H1 (cell line): ENCODE results near the gene SLC35E1. TPM values are rescaled to one million over a fixed set of nuclear protein-coding genes. Genes with fewer than 3 reads are reported as not detected.

Experiments
- CTCF ChIA-PET: fragments of 300-600 bp; sonication (Branson Sonifier 250); formaldehyde crosslinking; loops from one replicate; lab custom pipeline; 2021; ENCODE audit not compliant: partially characterized antibody; lab: Charles Lee
- POLR2A ChIA-PET: fragments of 300-600 bp; sonication (Branson Sonifier 250); formaldehyde crosslinking; loops from one replicate; lab custom pipeline; 2021; ENCODE audit warnings: inconsistent platforms; ENCODE audit not compliant: partially characterized antibody; lab: Charles Lee
- DNase-seq, 2 experiments: peaks; one replicate each; pipeline versions ENCODE4 v3.0.0 to v3.0.0-alpha.2; 2010 to 2022; ENCODE audit warnings: low spot score in 2 of 2, low read depth in 1 of 2, mixed read lengths in 1 of 2
- FAIRE-seq: peaks from 2 replicates; lab custom pipeline; 2011; peaks lifted over from hg19 to GRCh38; lab: Jason Lieb, UNC
- H2AFZ ChIP-seq: 2 replicates; pipeline ENCODE4 v1.8.1; 2012; ENCODE audit warnings: low read length, inconsistent platforms
- H2AK5ac ChIP-seq: 2 replicates; pipeline ENCODE4 v1.6.1; 2013; ENCODE audit warnings: low read depth, low read length
- H2BK120ac ChIP-seq: replicated peaks from 2 replicates; pipeline ENCODE3; 2013; ENCODE audit warnings: low read depth, low read length, inconsistent platforms
- H2BK12ac ChIP-seq: 2 replicates; pipeline ENCODE4 v1.6.1; 2013; ENCODE audit warnings: low read depth, low read length
- H2BK15ac ChIP-seq: 2 replicates; pipeline ENCODE4 v1.6.1; 2013; ENCODE audit warnings: low read length
- H2BK20ac ChIP-seq: 2 replicates; pipeline ENCODE4 v1.6.1; 2013; ENCODE audit warnings: low read length
- H2BK5ac ChIP-seq: 2 replicates; pipeline ENCODE4 v1.6.1; 2013; ENCODE audit warnings: low read depth, low read length
- H3K14ac ChIP-seq: 2 replicates; pipeline ENCODE4 v1.6.1; 2013; ENCODE audit warnings: inconsistent platforms; ENCODE audit not compliant: insufficient read length
- H3K18ac ChIP-seq: 2 replicates; pipeline ENCODE4 v1.6.1; 2013; ENCODE audit warnings: low read length; ENCODE audit errors: extremely low read depth
- H3K23ac ChIP-seq: 2 replicates; pipeline ENCODE4 v1.6.1; 2013; ENCODE audit warnings: inconsistent platforms; ENCODE audit not compliant: insufficient read length
- H3K23me2 ChIP-seq: 2 replicates; pipeline ENCODE4 v1.6.1; 2013; ENCODE audit warnings: low read depth, low read length
- H3K27ac ChIP-seq: 2 replicates; pipeline ENCODE4 v1.6.1; 2011; ENCODE audit warnings: low read depth, low read length, inconsistent platforms
- H3K27me3 ChIP-seq, 4 experiments: replicated peaks in 1 of 4; 1 replicate in 1 of 4; 2 replicates in 3 of 4; pipeline versions ENCODE4 v1.6.1 to v1.8.1; 2011 to 2013; ENCODE audit warnings: low read length in 3 of 4, mild to moderate bottlenecking in 3 of 4, inconsistent platforms in 2 of 4, mixed read lengths in 2 of 4, moderate library complexity in 1 of 4; ENCODE audit not compliant: control insufficient read depth in 3 of 4, insufficient read depth in 3 of 4; ENCODE audit errors: extremely low read depth in 1 of 4
- H3K36me3 ChIP-seq, 4 experiments: 2 replicates each; pipeline versions ENCODE4 v1.6.1 to v1.8.1; 2011 to 2013; ENCODE audit warnings: mild to moderate bottlenecking in 4 of 4, low read length in 3 of 4, moderate library complexity in 2 of 4, control low read depth in 1 of 4, inconsistent platforms in 1 of 4; ENCODE audit not compliant: insufficient read depth in 4 of 4, control insufficient read depth in 2 of 4
- H3K4ac ChIP-seq: replicated peaks from 2 replicates; pipeline ENCODE3; 2013; ENCODE audit warnings: low read length, low read depth, mixed read lengths, inconsistent platforms; ENCODE audit not compliant: insufficient read length
- H3K4me1 ChIP-seq, 4 experiments: replicated peaks in 1 of 4; 1 replicate in 1 of 4; 2 replicates in 3 of 4; pipeline versions ENCODE4 v1.6.1 to v1.8.1; 2011 to 2013; ENCODE audit warnings: low read length in 3 of 4, inconsistent platforms in 2 of 4, mixed read lengths in 1 of 4; ENCODE audit not compliant: insufficient read depth in 4 of 4, control insufficient read depth in 3 of 4
- H3K4me2 ChIP-seq, 2 experiments: 2 replicates each; pipeline versions ENCODE4 v1.6.1 to v1.8.1; 2011 to 2013; ENCODE audit warnings: low read depth in 2 of 2, low read length in 2 of 2, control low read depth in 1 of 2, inconsistent platforms in 1 of 2, mild to moderate bottlenecking in 1 of 2; ENCODE audit not compliant: insufficient read depth in 1 of 2
- H3K4me3 ChIP-seq, 4 experiments: fragments of 200-600, 300-600 bp in 1 of 4; sonication (generic), shearing (Covaris generic), sonication (Bioruptor Twin) in 1 of 4; 2 replicates each; pipeline versions ENCODE4 v1.5.1 to v1.8.1; 2011 to 2016; ENCODE audit warnings: low read length in 4 of 4, low read depth in 3 of 4, control low read depth in 2 of 4, inconsistent platforms in 2 of 4, mild to moderate bottlenecking in 2 of 4, mixed read lengths in 1 of 4, moderate library complexity in 1 of 4; ENCODE audit not compliant: insufficient read depth in 2 of 4; ENCODE audit errors: extremely low read depth in 1 of 4
- H3K56ac ChIP-seq: replicated peaks from 2 replicates; pipeline ENCODE3; 2013; ENCODE audit warnings: low read depth, mild to moderate bottlenecking, mixed read lengths, low read length, inconsistent platforms; ENCODE audit not compliant: insufficient read length
- H3K79me1 ChIP-seq: 2 replicates; pipeline ENCODE4 v1.6.1; 2013; ENCODE audit warnings: low read depth, low read length, control low read depth
- H3K79me2 ChIP-seq, 2 experiments: 2 replicates each; pipeline versions ENCODE4 v1.6.1 to v1.8.1; 2012 to 2013; ENCODE audit warnings: low read length in 2 of 2, mild to moderate bottlenecking in 2 of 2, inconsistent platforms in 1 of 2; ENCODE audit not compliant: insufficient read depth in 2 of 2, control insufficient read depth in 1 of 2
- H3K9ac ChIP-seq, 4 experiments: replicated peaks in 1 of 4; 1 replicate in 1 of 4; 2 replicates in 3 of 4; pipeline versions ENCODE4 v1.6.1 to v1.8.1; 2011 to 2013; ENCODE audit warnings: low read depth in 3 of 4, low read length in 3 of 4, control low read depth in 2 of 4, mild to moderate bottlenecking in 2 of 4, moderate library complexity in 2 of 4, inconsistent platforms in 1 of 4; ENCODE audit errors: extremely low read depth in 1 of 4
- H3K9me3 ChIP-seq, 2 experiments: 2 replicates each; pipeline versions ENCODE4 v1.6.1 to v1.8.1; 2012 to 2013; ENCODE audit warnings: mild to moderate bottlenecking in 2 of 2, moderate library complexity in 2 of 2, control low read depth in 1 of 2, inconsistent platforms in 1 of 2, low read depth in 1 of 2, low read length in 1 of 2, mixed read lengths in 1 of 2; ENCODE audit not compliant: insufficient read depth in 2 of 2
- H4K20me1 ChIP-seq, 2 experiments: replicated peaks in 1 of 2; 2 replicates each; pipeline versions ENCODE3 to v1.8.1; 2011 to 2013; ENCODE audit warnings: inconsistent platforms in 2 of 2, low read length in 2 of 2, mild to moderate bottlenecking in 1 of 2; ENCODE audit not compliant: insufficient read depth in 2 of 2, control insufficient read depth in 1 of 2
- H4K5ac ChIP-seq: 2 replicates; pipeline ENCODE4 v1.6.1; 2013; ENCODE audit warnings: low read length, low read depth, mixed read lengths, inconsistent platforms; ENCODE audit not compliant: insufficient read length
- H4K8ac ChIP-seq: 2 replicates; pipeline ENCODE4 v1.8.0; 2013; ENCODE audit warnings: mild to moderate bottlenecking, moderate library complexity, low read length, inconsistent platforms; ENCODE audit not compliant: insufficient read depth; ENCODE audit errors: extremely low read depth
- H4K91ac ChIP-seq: replicated peaks from 2 replicates; pipeline ENCODE3; 2013; ENCODE audit warnings: low read length, mixed read lengths, inconsistent platforms; ENCODE audit not compliant: insufficient read length
- HDAC6 ChIP-seq: IDR thresholded peaks from one replicate; pipeline ENCODE4 v1.7.1; 2012; ENCODE audit warnings: low read depth, mild to moderate bottlenecking, inconsistent platforms, low read length, moderate library complexity
- POLR2AphosphoS5 ChIP-seq: IDR thresholded peaks from 2 replicates; pipeline ENCODE4 v1.6.1; 2011; ENCODE audit warnings: low read depth, low read length
- SIN3A ChIP-seq, 2 experiments: IDR thresholded peaks in 1 of 2; conservative IDR thresholded peaks in 1 of 2; 2 replicates each; pipeline ENCODE4 v1.6.1; 2011 to 2012; ENCODE audit warnings: low read length in 2 of 2, improper control_type of control experiment in 1 of 2, low read depth in 1 of 2, mild to moderate bottlenecking in 1 of 2
- WGBS, 2 experiments: shearing (Covaris generic) in 1 of 2; methylation state at CpG; one replicate each; pipeline versions ENCODE4 v1.1.6 to v1.1.7; 2013 to 2015; ENCODE audit warnings: low lambda C conversion rate in 2 of 2, mixed read lengths in 2 of 2, inconsistent platforms in 1 of 2, low coverage in 1 of 2, missing lambda C conversion rate in 1 of 2; ENCODE audit not compliant: insufficient replicate concordance in 2 of 2, insufficient coverage in 1 of 2, insufficient read length in 1 of 2; ENCODE audit errors: extremely low coverage in 1 of 2, missing lambda C conversion rate in 1 of 2; 5-methylcytosine and 5-hydroxymethylcytosine counted together
- polyA plus RNA-seq, 7 experiments: library from polyadenylated mRNA; depleted of rRNA in 3 of 7; stranded (reverse) in 5 of 7; unstranded in 2 of 7; fragments of >200 nt in 5 of 7; fragments of 200-250 nt in 2 of 7; gene quantifications; 1 replicate in 5 of 7; 2 replicates in 1 of 7; 4 replicates in 1 of 7; pipeline versions ENCODE4 v1.2.1 to v1.2.3, GENCODE V29; 2011 to 2013; ENCODE audit warnings: missing spikeins in 2 of 7, mixed read lengths in 2 of 7
- total RNA-seq: library from RNA; stranded (reverse); fragmentation: NEBNext Ultra II Directional; extraction: Animal tissue kit (Norgen Biotek cat#: 25700); gene quantifications from 2 replicates; pipeline ENCODE4 v1.2.1, GENCODE V29; 2021
- TF ChIP-seq, protein P1 (sequence below): IDR thresholded peaks from 2 replicates; pipeline ENCODE4 v1.6.1; 2011; ENCODE audit warnings: low read depth, mild to moderate bottlenecking, low read length; ENCODE audit not compliant: insufficient read depth

Gene SLC35E1
- total and polyA plus RNA-seq, 2 of the 8 experiments (the other 6 are each of a cell fraction or from before 2014, with no cell fraction given) = 26.0 to 31.9 TPM

GRCh38 chr19:16577531-16577985 is 5.3 kb upstream of the SLC35E1 start:
- peaks cover 0 to 3% (median 0%) of the 10 kb centered on the region in 4 experiments; a peak in 4 of 7 replicates for H3K4me1 ChIP-seq
- peaks cover 0 to 18% (median 7%) of the 10 kb centered on the region in 4 experiments; a peak in 6 of 8 replicates for H3K36me3 ChIP-seq
- peaks cover 0 to 69% of the 10 kb centered on the region in 2 experiments; a peak in 2 of 4 replicates for H3K79me2 ChIP-seq
- H3K27ac ChIP-seq = no peak overlapping the region
- 95% methylated on average over 11 of the region's 17 CpGs; no CpG with 5 or more reads in 1 of the 2 experiments for WGBS, 2 experiments
- FAIRE-seq (no peak), DNase-seq (no peak)
- H3K9me3 ChIP-seq = no peaks in the 10 kb centered on the region
- H3K18ac ChIP-seq = no peak overlapping the region
- H2AK5ac ChIP-seq = no peak overlapping the region
- ChIA-PET CTCF (interaction anchor here (0.7 kb wide), 1 partner anchor 70 kb away, joined by 3 read pairs; no protein-coding TSS in a partner anchor), POLR2A (interaction anchor here (1.0 to 2.6 kb wide), 3 partner anchors 10 to 50 kb away, joined by 3 to 11 read pairs (median 4); partner anchors contain the start of gene MED26)
- no peak overlapping the region for H2BK20ac ChIP-seq
- no peak for TF ChIP-seq SIN3A (conservative IDR thresholded peaks at IDR 0.05 in 1 of 2, IDR thresholded peaks at IDR 0.05 in 1 of 2; ENCODE audit: low read depth in 1 of 2, low read length in 2 of 2)
- TF ChIP-seq, protein P1, sequence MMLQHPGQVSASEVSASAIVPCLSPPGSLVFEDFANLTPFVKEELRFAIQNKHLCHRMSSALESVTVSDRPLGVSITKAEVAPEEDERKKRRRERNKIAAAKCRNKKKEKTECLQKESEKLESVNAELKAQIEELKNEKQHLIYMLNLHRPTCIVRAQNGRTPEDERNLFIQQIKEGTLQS = no peak
- no peak for TF ChIP-seq POLR2AphosphoS5
- TF ChIP-seq HDAC6 = no peak
- no peak overlapping the region for H2BK5ac ChIP-seq
- no peak overlapping the region for H4K8ac ChIP-seq
- no peak overlapping the region for H2BK12ac ChIP-seq
- H3K79me1 ChIP-seq = peaks cover 35% of the 10 kb centered on the region
- peaks cover 3% of the 10 kb centered on the region; the same call in 1 of the 2 replicates for H3K23me2 ChIP-seq
- H3K56ac ChIP-seq = no peak overlapping the region
- H3K23ac ChIP-seq = no peak overlapping the region
- no peak overlapping the region for H4K91ac ChIP-seq
- H3K27me3 ChIP-seq = no peaks in the 10 kb centered on the region
- H3K4me3 ChIP-seq = no peak overlapping the region
- H4K20me1 ChIP-seq = peaks cover 19 to 28% of the 10 kb centered on the region in 2 experiments
- H4K5ac ChIP-seq = no peak overlapping the region
- no peak overlapping the region for H3K14ac ChIP-seq
- H2BK120ac ChIP-seq = no peak overlapping the region
- no peak overlapping the region for H3K4me2 ChIP-seq
- no peak overlapping the region for H2AFZ ChIP-seq
- H3K9ac ChIP-seq = no peak overlapping the region
- H3K4ac ChIP-seq = no peak overlapping the region
- H2BK15ac ChIP-seq = no peak overlapping the region
